IMR-90 (cell line): ENCODE data around the gene C5orf15. TPM values are rescaled to one million over a fixed set of nuclear protein-coding genes. Genes with fewer than 3 reads are reported as not detected.

ENCODE experiments used
- ATAC-seq: fragments of 200-7000 bp; cut with Tn5 transposase; 2 replicates; pipeline ENCODE4 v1.9.1; 2020; ENCODE audit warnings: low read depth, mild to moderate bottlenecking, moderate library complexity
- BruUV-seq: library from RNA; stranded (reverse); fragments of 400-500 nt; replicated peaks from 2 replicates; lab custom pipeline; 2021; lab: Mats Ljungman, UMichigan
- CTCF ChIA-PET: fragments of 300-600 bp; formaldehyde crosslinking; extraction: SDS; loops from one replicate; lab custom pipeline; 2021; ENCODE audit warnings: antibody characterized with exemption; lab: Yijun Ruan, JAX
- POLR2A ChIA-PET: fragments of 300-600 bp; sonication (Branson Sonifier 250); formaldehyde crosslinking; loops from one replicate; lab custom pipeline; 2022; ENCODE audit warnings: antibody characterized with exemption; ENCODE audit not compliant: unreplicated experiment; lab: Charles Lee
- DNase-seq: peaks from one replicate; pipeline ENCODE4 v3.0.0; 2013
- H2AFZ ChIP-seq: replicated peaks from 2 replicates; pipeline ENCODE3; 2013; ENCODE audit warnings: low read length, mild to moderate bottlenecking; ENCODE audit not compliant: poor library complexity
- H2AK5ac ChIP-seq: 2 replicates; pipeline ENCODE4 v1.6.1; 2013; ENCODE audit warnings: low read depth, low read length, inconsistent platforms
- H2AK9ac ChIP-seq: replicated peaks from 2 replicates; pipeline ENCODE3; 2013; ENCODE audit warnings: mild to moderate bottlenecking, low read depth, low read length, moderate library complexity; ENCODE audit not compliant: poor library complexity
- H2BK120ac ChIP-seq: 2 replicates; pipeline ENCODE4 v1.6.1; 2013; ENCODE audit warnings: low read depth, low read length, inconsistent platforms
- H2BK15ac ChIP-seq: 3 replicates; pipeline ENCODE4 v1.6.1; 2013; ENCODE audit warnings: low read depth, low read length, inconsistent platforms
- H2BK20ac ChIP-seq: 2 replicates; pipeline ENCODE4 v1.6.1; 2013; ENCODE audit warnings: low read depth, mild to moderate bottlenecking, inconsistent platforms, low read length, moderate library complexity
- H2BK5ac ChIP-seq: 2 replicates; pipeline ENCODE4 v1.6.1; 2013; ENCODE audit warnings: mild to moderate bottlenecking, low read depth, low read length, inconsistent platforms; ENCODE audit not compliant: poor library complexity, severe bottlenecking
- H3K14ac ChIP-seq: replicated peaks from 2 replicates; pipeline ENCODE4 v1.6.1; 2013; ENCODE audit warnings: low read depth, low read length, inconsistent platforms
- H3K18ac ChIP-seq: 2 replicates; pipeline ENCODE4 v1.6.1; 2013; ENCODE audit warnings: low read depth, low read length, control low read depth
- H3K23ac ChIP-seq: 2 replicates; pipeline ENCODE4 v1.6.1; 2013; ENCODE audit warnings: low read depth, low read length, inconsistent platforms
- H3K27ac ChIP-seq: 2 replicates; pipeline ENCODE4 v1.5.1; 2013; ENCODE audit warnings: mild to moderate bottlenecking, control low read depth, low read length; ENCODE audit not compliant: insufficient read depth
- H3K27me3 ChIP-seq: 2 replicates; pipeline ENCODE4 v1.6.1; 2013; ENCODE audit warnings: low read length; ENCODE audit not compliant: control insufficient read depth, insufficient read depth
- H3K36me3 ChIP-seq: 2 replicates; pipeline ENCODE4 v1.6.1; 2013; ENCODE audit warnings: low read length, mixed read lengths; ENCODE audit not compliant: control insufficient read depth, insufficient read depth
- H3K4ac ChIP-seq: 2 replicates; pipeline ENCODE4 v1.6.1; 2013; ENCODE audit warnings: low read depth, low read length, inconsistent platforms
- H3K4me1 ChIP-seq: 2 replicates; pipeline ENCODE4 v1.6.1; 2013; ENCODE audit warnings: low read length, mixed read lengths; ENCODE audit not compliant: control insufficient read depth, insufficient read depth
- H3K4me2 ChIP-seq: 2 replicates; pipeline ENCODE4 v1.6.1; 2013; ENCODE audit warnings: low read depth, mild to moderate bottlenecking, control low read depth, low read length, moderate library complexity
- H3K4me3 ChIP-seq: 2 replicates; pipeline ENCODE4 v1.5.1; 2013; ENCODE audit warnings: low read depth, mild to moderate bottlenecking, control low read depth, low read length, moderate library complexity; ENCODE audit not compliant: insufficient read depth
- H3K56ac ChIP-seq: 2 replicates; pipeline ENCODE4 v1.6.1; 2013; ENCODE audit warnings: low read length, inconsistent platforms; ENCODE audit not compliant: insufficient read depth; ENCODE audit errors: extremely low read depth
- H3K79me1 ChIP-seq, 2 experiments: 2 replicates each; pipeline ENCODE4 v1.6.1; 2013; ENCODE audit warnings: low read length in 2 of 2, inconsistent platforms in 1 of 2, low read depth in 1 of 2
- H3K9ac ChIP-seq: 2 replicates; pipeline ENCODE4 v1.6.1; 2013; ENCODE audit warnings: low read depth, low read length, control low read depth
- H3K9me1 ChIP-seq: 2 replicates; pipeline ENCODE4 v1.6.1; 2013; ENCODE audit warnings: low read length, inconsistent platforms; ENCODE audit not compliant: insufficient read depth
- H3K9me3 ChIP-seq: 2 replicates; pipeline ENCODE4 v1.6.1; 2013; ENCODE audit warnings: low read length; ENCODE audit not compliant: control insufficient read depth, insufficient read depth
- H4K20me1 ChIP-seq: 2 replicates; pipeline ENCODE4 v1.6.1; 2013; ENCODE audit warnings: low read length, inconsistent platforms; ENCODE audit not compliant: insufficient read depth
- H4K5ac ChIP-seq: 2 replicates; pipeline ENCODE4 v1.6.1; 2013; ENCODE audit warnings: mild to moderate bottlenecking, low read depth, low read length, control low read depth
- H4K8ac ChIP-seq, 2 experiments: 2 replicates each; pipeline ENCODE4 v1.6.1; 2013; ENCODE audit warnings: low read depth in 2 of 2, low read length in 2 of 2, control low read depth in 1 of 2, inconsistent platforms in 1 of 2
- H4K91ac ChIP-seq: 2 replicates; pipeline ENCODE4 v1.6.1; 2013; ENCODE audit warnings: low read depth, low read length, inconsistent platforms; ENCODE audit not compliant: insufficient read depth
- CTCF ChIP-seq: conservative IDR thresholded peaks from 2 replicates; pipeline ENCODE4 v1.5.1; 2012; ENCODE audit warnings: mild to moderate bottlenecking, low read depth, low read length, improper control_type of control experiment
- ELK1 ChIP-seq: fragments of 150-350 bp; IDR thresholded peaks from 2 replicates; pipeline ENCODE4 v1.6.1; 2016; ENCODE audit warnings: low read depth, mild to moderate bottlenecking, low read length, moderate library complexity, borderline replicate concordance
- MAFK ChIP-seq: IDR thresholded peaks from 2 replicates; pipeline ENCODE4 v1.6.1; 2012; ENCODE audit warnings: low read depth, low read length, improper control_type of control experiment
- POLR2A ChIP-seq: IDR thresholded peaks from 2 replicates; pipeline ENCODE4 v1.6.1; 2012; ENCODE audit warnings: mild to moderate bottlenecking, low read depth, low read length
- RAD21 ChIP-seq: IDR thresholded peaks from 2 replicates; pipeline ENCODE4 v1.6.1; 2012; ENCODE audit warnings: low read length, improper control_type of control experiment
- RCOR1 ChIP-seq: IDR thresholded peaks from 2 replicates; pipeline ENCODE4 v1.6.1; 2012; ENCODE audit warnings: mild to moderate bottlenecking, low read length, improper control_type of control experiment; ENCODE audit not compliant: insufficient replicate concordance
- WGBS, 2 experiments: methylation state at CpG; one replicate each; pipeline versions ENCODE4 v1.1.5 to v1.1.7; 2013; ENCODE audit warnings: missing lambda C conversion rate in 2 of 2; ENCODE audit not compliant: insufficient read length in 1 of 2; ENCODE audit errors: extremely low coverage in 2 of 2; 5-methylcytosine and 5-hydroxymethylcytosine counted together
- dilution Hi-C: fragments of 300-500 bp; cut with HindIII; formaldehyde crosslinking; loops from one replicate; pipeline ENCODE4 v1.14.3; 2018; ENCODE audit warnings: low sequenced_read_pairs; ENCODE audit not compliant: unreplicated experiment
- in situ Hi-C: fragments of 300-500 bp; cut with MboI; formaldehyde crosslinking; loops from 3 replicates; pipeline ENCODE4 v1.14.3; 2019; ENCODE audit warnings: low sequenced_read_pairs, inconsistent platforms, mixed read lengths
- intact Hi-C: fragments of 100-400 bp; cut with micrococcal nuclease; formaldehyde crosslinking; loops from 2 replicates; pipeline ENCODE4 v1.10.0; 2022
- polyA plus RNA-seq, 3 experiments: library from polyadenylated mRNA; depleted of rRNA; stranded (reverse); fragments of >200 nt; gene quantifications; 2 replicates each; pipeline ENCODE4 v1.2.3, GENCODE V29; 2012; ENCODE audit warnings: low replicate concordance in 1 of 3
- total RNA-seq: library from RNA; depleted of rRNA; stranded (reverse); fragments of >200 nt; gene quantifications from 2 replicates; pipeline ENCODE4 v1.2.3, GENCODE V29; 2012

C5orf15 gene
- total and polyA plus RNA-seq, 2 of the 4 experiments (the other 2 are of a cell fraction) = 35.1 to 73.5 TPM

- no peak for ATAC-seq
- Histone ChIP-seq H3K4me2 (no peak overlapping the region), H2BK20ac (no peak overlapping the region), H3K56ac (no peak overlapping the region), H3K4ac (no peak overlapping the region), H3K18ac (no peak overlapping the region), H3K23ac (no peak overlapping the region), H2BK15ac (no peak overlapping the region), H2BK120ac (no peak overlapping the region), H3K9ac (no peak overlapping the region), H3K14ac (no peak overlapping the region), H3K9me3 (peaks cover 1% of the 10 kb centered on the region; the same call in 1 of the 2 replicates), H3K4me1 (peaks cover 6% of the 10 kb centered on the region; the same call in 1 of the 2 replicates), H4K20me1 (no peaks in the 10 kb centered on the region), H3K36me3 (no peaks in the 10 kb centered on the region), H4K91ac (no peak overlapping the region), H2AK5ac (no peak overlapping the region), H3K79me1 (no peaks in the 10 kb centered on the region), H2BK5ac (no peak overlapping the region), H3K27me3 (peaks cover 42% of the 10 kb centered on the region), H4K8ac (no peak overlapping the region), H2AFZ (no peak overlapping the region), H3K4me3 (no peak overlapping the region), H4K5ac (no peak overlapping the region), H3K27ac (no peak overlapping the region), H3K9me1 (peaks cover 4% of the 10 kb centered on the region), H2AK9ac (no peak overlapping the region)
- intact Hi-C loops (no loop called here), in situ Hi-C loops (no loop called here), dilution Hi-C loops (no loop called here)
- DNase-seq = no peak
- no TSS peak for BruUV-seq
- TF ChIP-seq POLR2A (no peak), RAD21 (no peak), ELK1 (no peak), RCOR1 (no peak), MAFK (no peak), CTCF (no peak)
- ChIA-PET POLR2A (no interaction called here), CTCF (no interaction called here)
- 100% methylated on average over 4 of the region's 5 CpGs; no CpG with 5 or more reads in 1 of the 2 experiments for WGBS, 2 experiments
Measured at GRCh38 chr5:133931546-133931945, 36.9 kb downstream of the C5orf15 start.
